Measurements from ENCODE around the gene PRPF6. TPM values are rescaled to one million over a fixed set of nuclear protein-coding genes. Genes with fewer than 3 reads are reported as not detected.

The PRPF6 gene
- total RNA-seq, 1 donor from 2014 or later, result 57.2 TPM

GRCh38 chr20:64063389-64064144, 82.6 kb downstream of the PRPF6 start:
- Histone ChIP-seq H3K4me1 (peaks cover 33% of the 10 kb centered on the region), H3K4me3 (peak overlapping the region; percentile 92), H3K36me3 (no peaks in the 10 kb centered on the region), H3K27ac (peak overlapping the region; percentile 88), H3K27me3 (ENCODE audit: low read depth) (no peaks in the 10 kb centered on the region), H3K9me3 (no peaks in the 10 kb centered on the region)
- DNase-seq (no peak), ATAC-seq (peak; percentile 4 to 31)
- no peak for TF ChIP-seq CTCF (IDR thresholded peaks at IDR 0.05)
- intact Hi-C loops (cut with DNase I), result no loop called here

GRCh38 chr20:64064145-64064698, 83.3 kb downstream of the PRPF6 start:
- H3K4me1 ChIP-seq, result peaks cover 33% of the 10 kb centered on the region
- intact Hi-C loops (cut with DNase I), result no loop called here
- no peaks in the 10 kb centered on the region for H3K36me3 ChIP-seq
- H3K27me3 ChIP-seq (ENCODE audit: low read depth), result no peaks in the 10 kb centered on the region
- no peak overlapping the region for H3K27ac ChIP-seq
- TF ChIP-seq CTCF (IDR thresholded peaks at IDR 0.05), result no peak
- peak overlapping the region; percentile 92 for H3K4me3 ChIP-seq
- DNase-seq (no peak), ATAC-seq (no peak)
- H3K9me3 ChIP-seq, result no peaks in the 10 kb centered on the region

GRCh38 chr20:64065062-64065973, 84.4 kb downstream of the PRPF6 start:
- H3K27ac ChIP-seq, result no peak overlapping the region
- DNase-seq (no peak), ATAC-seq (no peak)

GRCh38 chr20:64065974-64066343, 85.0 kb downstream of the PRPF6 start:
- no peak for TF ChIP-seq CTCF (IDR thresholded peaks at IDR 0.05)
- DNase-seq (no peak), ATAC-seq (no peak)
- H3K27me3 ChIP-seq (ENCODE audit: low read depth), result no peaks in the 10 kb centered on the region
- no peaks in the 10 kb centered on the region for H3K36me3 ChIP-seq
- no peaks in the 10 kb centered on the region for H3K9me3 ChIP-seq
- no peak overlapping the region for H3K27ac ChIP-seq
- no peak overlapping the region for H3K4me3 ChIP-seq
- intact Hi-C loops (cut with DNase I), result no loop called here
- peaks cover 33% of the 10 kb centered on the region for H3K4me1 ChIP-seq

More at GRCh38 chr20:64065062-64065973, 84.4 kb downstream of the PRPF6 start:
- no peak for TF ChIP-seq CTCF (IDR thresholded peaks at IDR 0.05)
- Histone ChIP-seq H3K4me3 (no peak overlapping the region), H3K9me3 (no peaks in the 10 kb centered on the region), H3K36me3 (no peaks in the 10 kb centered on the region), H3K4me1 (peaks cover 33% of the 10 kb centered on the region), H3K27me3 (ENCODE audit: low read depth) (no peaks in the 10 kb centered on the region)
- intact Hi-C loops (cut with DNase I), result no loop called here

GRCh38 chr20:64067005-64067632, 86.2 kb downstream of the PRPF6 start:
- no peak for DNase-seq

More at GRCh38 chr20:64067005-64067632, 86.2 kb downstream of the PRPF6 start:
- Histone ChIP-seq H3K4me1 (peaks cover 32% of the 10 kb centered on the region), H3K9me3 (no peaks in the 10 kb centered on the region), H3K27ac (no peak overlapping the region), H3K4me3 (no peak overlapping the region), H3K27me3 (ENCODE audit: low read depth) (no peaks in the 10 kb centered on the region), H3K36me3 (peaks cover 4% of the 10 kb centered on the region)
- TF ChIP-seq CTCF (IDR thresholded peaks at IDR 0.05), result no peak
- no peak for ATAC-seq
- intact Hi-C loops (cut with DNase I), result no loop called here

Measured in lower lobe of right lung (tissue), 2 donors.